DMS 273 (cell line): ENCODE data around the gene TCEANC2.
"Not testable (repeated sequence)": the region's sequence is repeated elsewhere in the genome, so short reads cannot be mapped to it uniquely, and the experiment has no call there.

Experiments used
- DNase-seq: peaks from one replicate; lab custom pipeline; 2025; ENCODE audit not compliant: unreplicated experiment; lab: John Stamatoyannopoulos, UW

TCEANC2 gene

DNA sequence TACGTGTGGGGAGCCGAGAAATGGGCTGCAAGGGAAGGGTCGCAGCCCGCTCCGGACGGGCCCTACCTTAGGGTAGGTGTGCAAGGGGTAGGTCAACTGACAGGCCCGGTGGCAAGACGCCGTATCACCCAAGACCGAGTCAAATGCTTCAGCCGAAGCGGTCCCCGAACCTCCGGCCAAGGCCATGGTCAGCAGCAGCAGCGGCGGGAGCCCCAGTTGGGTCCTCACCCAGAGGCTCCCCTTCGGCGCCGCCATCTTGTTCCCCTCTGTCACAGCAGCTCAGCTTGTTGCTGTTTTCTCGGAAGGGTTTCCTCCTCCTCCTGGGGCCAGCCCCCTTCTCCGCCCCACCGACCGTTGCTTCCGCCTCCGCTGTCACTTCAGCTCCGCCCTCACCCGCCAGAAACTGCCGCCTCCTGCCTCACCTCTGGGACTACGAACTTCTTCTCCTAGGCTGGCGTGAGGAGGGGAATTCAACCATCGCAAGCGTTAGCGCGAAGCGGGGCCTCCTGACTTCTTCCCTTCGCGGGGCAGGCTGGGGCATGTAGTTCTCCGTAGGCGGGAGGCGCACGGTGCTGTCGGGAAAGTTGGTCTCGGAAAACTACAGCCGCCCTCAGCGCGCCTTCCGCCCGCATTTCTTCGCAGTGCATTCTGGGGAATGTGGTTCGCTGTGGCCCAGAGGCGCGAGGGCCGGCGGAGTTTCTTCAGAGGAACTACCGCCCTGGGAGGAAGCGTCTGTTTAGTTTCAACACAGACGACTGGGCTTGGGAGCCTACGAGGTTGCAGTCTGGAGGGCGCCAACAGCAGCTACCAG, at the start of gene TCEANC2, which contains the start of gene TMEM59:
TSS of gene TCEANC2 (plus strand) at position 675 of the 811 bp plus-strand sequence. CDS start 815 bp downstream, outside the sequence.
TSS of gene TMEM59 (minus strand) at position 271 of the 811 bp plus-strand sequence. CDS start at position 255, 16 bp downstream.
- DNase-seq = peak; percentile 99

DNA sequence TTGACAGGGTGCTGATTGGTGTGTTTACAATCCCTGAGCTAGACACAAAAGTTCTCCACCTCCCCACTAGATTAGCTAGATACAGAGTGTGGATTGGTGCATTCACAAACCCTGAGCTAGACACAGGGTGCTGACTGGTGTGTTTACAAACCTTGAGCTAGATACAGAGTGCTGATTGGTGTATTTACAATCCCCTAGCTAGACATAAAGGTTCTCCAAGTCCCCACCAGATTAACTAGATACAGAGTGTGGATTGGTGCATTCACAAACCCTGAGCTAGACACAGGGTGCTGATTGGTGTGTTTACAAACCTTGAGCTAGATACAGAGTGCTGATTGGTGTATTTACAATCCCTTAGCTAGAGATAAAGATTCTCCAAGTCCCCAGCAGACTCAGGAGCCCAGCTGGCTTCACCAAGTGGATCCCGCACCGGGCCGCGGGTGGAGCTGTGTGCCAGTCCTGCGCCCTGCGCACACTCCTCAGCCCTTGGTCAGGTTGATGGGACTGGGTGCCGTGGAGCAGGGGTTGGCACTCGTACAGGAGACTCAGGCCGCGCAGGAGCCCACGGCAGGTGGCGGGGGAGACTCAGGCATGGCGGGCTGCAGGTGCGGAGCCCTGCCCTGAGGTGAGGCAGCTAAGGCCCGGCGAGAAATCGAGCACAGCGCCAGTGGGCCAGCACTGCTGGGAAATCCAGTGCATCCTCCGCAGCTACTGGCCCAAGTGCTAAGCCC, 49.5 kb upstream of the TCEANC2 start:
- not testable (repeated sequence) for DNase-seq

- no peak for DNase-seq
These were observed 48.8 kb upstream of the TCEANC2 start for GRCh38 chr1:54004481-54005049.

DNA sequence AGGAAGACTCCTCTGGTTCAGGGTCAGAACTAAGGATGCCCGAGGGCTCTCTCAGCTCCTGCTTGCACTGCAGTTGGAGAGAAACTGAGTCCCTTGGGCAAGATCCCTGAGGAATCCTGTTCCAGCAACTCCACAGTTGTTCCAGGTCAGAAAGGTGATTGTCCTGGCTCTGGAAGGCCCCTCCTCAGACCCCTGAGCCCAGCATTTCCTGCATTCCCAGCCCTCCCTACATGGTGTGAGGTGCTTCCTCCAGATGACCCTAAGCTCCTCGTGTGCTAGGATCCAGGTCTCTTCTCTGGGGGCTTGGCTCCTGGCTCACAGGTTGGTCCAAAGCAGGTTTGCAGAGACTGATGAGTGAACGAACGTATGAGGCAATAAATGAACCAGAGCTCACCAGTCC, 46.9 kb upstream of the TCEANC2 start:
- no peak for DNase-seq

GRCh38 chr1:54007613-54008012, 45.8 kb upstream of the TCEANC2 start:
- no peak for DNase-seq

DNA sequence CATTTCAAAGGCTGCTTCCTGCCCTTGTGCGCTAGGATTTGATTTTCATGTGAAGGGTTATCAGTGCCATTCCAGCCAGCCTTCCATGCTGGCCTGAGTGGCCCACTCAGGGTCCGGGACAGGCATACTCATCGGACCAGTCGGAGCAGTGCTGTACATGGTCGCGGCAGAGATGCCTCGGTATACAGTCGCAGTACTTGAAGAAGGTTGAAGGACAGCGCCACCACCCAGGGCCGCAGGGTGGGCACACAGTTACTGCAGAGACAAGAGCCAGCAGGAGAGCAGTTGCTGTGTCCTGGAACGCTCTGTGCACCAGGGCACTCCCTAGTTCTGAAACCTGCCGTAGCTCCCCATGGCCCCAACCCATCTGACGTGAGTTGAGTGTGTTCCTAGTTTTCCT, 44.5 kb upstream of the TCEANC2 start:
- DNase-seq = no peak

- no peak for DNase-seq
These were observed 44.0 kb upstream of the TCEANC2 start for GRCh38 chr1:54009406-54009805.

GRCh38 chr1:54010415-54011117, 42.8 kb upstream of the TCEANC2 start:
- DNase-seq = no peak

- DNase-seq = no peak
These were observed 41.9 kb upstream of the TCEANC2 start for GRCh38 chr1:54011316-54012007.

DNA sequence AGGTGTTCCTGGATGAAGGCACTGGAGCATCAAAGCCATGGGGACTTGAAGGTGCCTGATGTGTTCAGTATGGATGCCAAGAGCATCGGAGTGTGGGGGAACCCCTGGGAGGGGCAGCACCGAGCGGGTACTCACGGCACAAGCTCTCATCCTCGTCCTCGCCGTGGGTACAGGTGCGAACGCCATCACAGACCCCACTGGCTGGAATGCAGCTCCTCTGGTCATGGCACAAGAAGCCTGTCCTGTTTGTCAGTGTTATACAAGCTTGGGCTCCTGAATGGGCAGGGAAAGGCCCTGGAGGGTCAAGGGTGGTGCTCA, 41.4 kb upstream of the TCEANC2 start:
- no peak for DNase-seq

DNA sequence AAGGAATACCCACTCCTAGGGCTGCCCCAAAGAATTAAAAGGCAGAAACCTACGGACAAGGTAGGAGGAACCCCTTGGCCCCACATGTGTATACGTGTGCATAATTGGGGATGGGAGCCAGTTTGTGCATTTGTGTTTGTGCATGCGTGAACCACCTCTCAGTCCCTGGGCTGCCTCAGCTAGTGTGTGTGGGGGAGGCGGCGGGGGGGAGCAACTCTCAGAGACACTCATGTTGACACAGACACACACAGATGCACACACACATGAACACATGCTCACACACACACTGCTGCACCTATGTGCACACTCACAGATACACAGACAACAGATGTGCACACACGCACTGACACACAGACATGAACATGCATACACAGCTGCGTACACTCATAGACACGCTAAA, 40.5 kb upstream of the TCEANC2 start:
- no peak for DNase-seq

DNA sequence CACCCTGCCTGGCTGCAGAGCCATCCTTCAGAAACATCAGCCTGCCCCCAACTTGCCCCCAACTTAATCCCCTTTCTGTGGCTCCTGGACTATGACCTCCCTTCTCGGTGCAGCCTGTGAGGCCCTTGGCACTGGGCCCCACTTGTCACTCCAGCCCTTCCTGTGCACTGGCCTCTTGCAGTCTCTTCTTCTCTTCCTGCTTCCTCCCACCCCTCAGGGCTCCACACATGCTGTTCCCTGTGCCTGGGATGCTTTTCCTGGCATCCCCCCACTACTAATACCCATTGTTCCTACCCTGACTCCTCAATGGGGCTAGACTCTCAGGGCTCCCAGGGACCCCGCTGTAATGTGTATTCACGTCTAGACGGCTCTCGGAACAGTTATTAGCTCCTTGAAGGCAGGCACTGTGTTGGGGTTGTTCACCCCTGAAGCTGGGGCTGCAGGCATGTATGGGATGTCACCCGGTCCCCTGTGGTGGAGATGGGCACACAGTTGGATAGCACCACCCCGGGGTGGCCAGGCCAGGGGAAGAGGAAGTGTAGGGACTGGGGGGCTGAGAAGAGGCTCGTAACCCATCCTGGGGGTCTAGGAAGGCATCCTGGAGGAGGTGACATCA, 39.9 kb upstream of the TCEANC2 start:
- DNase-seq = no peak

DNA sequence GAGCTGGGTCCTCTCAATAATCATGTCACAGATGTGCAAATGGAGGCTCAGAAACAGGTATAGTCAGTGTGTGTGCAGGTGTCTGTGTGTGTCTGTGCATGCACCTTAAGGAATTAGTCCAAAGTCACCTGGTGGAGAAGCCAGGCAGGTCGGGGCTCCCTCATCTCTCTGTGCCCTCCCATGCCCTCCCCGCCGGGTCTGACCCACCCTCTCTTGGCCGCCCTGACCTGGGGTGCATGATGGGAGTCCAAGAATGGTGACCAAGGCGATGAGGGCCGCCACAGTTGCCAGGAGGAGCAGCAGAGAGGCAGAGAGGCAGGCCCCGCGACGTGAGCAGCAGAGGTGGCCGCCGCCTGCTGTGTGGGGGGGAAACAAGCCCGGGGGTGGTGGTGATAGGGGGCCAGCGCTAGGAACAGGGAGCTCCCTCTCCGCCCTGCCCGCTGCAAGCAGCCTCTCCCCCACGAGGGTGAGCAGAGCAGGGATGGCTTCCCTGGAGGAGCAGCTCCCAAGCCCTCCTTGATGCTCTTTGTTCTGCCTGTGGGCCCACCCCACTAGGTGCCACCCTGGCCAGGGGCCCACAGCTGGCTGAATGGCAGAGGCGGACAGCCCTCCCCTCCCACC, 39.3 kb upstream of the TCEANC2 start:
- DNase-seq = no peak

- no peak for DNase-seq
These were observed 36.8 kb upstream of the TCEANC2 start for GRCh38 chr1:54016343-54017282.

DNA sequence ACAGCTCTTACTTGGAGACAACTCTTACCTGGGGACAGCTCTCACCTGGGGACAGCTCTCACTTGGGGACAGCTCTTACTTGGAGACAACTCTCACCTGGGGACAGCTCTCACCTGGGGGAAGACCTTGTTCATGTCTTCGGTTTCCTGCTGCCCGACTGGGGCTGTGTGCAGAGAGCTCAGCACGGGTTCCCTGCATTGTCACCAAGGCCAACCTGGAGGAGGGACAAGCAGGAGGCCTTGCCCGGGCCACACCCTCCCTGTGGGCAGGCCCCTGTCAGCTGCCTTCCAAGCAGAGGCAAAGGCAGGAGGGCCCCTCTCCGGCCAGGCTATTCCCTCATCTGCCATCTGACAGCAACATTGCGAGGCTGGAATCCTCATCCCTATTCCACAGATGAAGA, 35.4 kb upstream of the TCEANC2 start, which contains the start of gene LDLRAD1:
TSS of gene LDLRAD1 (minus strand) at position 208 of the 400 bp plus-strand sequence. CDS start at position 134, 74 bp downstream.
- DNase-seq = no peak

- DNase-seq = no peak
These were observed 34.8 kb upstream of the TCEANC2 start for GRCh38 chr1:54018635-54019034.

DNA sequence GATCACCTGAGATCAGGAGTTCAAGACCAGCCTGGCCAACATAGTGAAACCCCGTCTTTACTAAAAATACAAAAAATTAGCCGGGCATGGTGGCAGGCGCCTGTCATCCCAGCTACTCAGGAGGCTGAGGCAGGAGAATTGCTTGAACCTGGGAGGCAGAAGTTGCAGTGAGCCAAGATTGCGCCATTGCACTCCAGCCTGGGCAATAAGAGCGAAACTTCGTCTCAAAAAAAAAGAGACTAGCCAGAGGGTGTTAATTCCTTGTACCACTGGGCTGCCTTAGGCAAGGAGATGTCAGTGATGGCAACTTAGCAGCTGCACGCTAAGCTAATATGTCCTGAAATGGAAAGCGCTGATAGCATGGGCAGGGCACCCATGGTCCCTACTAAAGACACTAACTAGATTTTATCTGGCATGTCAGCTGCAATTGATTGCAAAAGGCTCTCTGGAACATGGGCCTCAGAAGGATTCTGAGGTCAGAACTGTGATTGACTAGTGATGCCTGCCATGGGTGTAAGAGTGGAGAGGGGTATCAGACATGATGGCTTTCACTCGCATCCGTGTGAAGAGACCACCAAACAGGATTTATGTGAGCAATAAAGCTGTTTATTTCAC, 33.7 kb upstream of the TCEANC2 start:
- not testable (repeated sequence) for DNase-seq

- no peak for DNase-seq
These were observed 29.1 kb upstream of the TCEANC2 start for GRCh38 chr1:54024358-54024757.
